ENCODE data around the gene GRAMD4.

GRCh38 chr22:46721501-46722085 lies 101.4 kb downstream of the GRAMD4 start:
- TF ChIP-seq EZH2phosphoT487 (IDR thresholded peaks at IDR 0.05; ENCODE audit: low read depth, severe bottlenecking, unreplicated experiment), result no peak
- no peak for TF ChIP-seq EZH2 (IDR thresholded peaks at IDR 0.05; ENCODE audit: borderline replicate concordance)
